Activated B cell treated with CpG ODN at 0.5 μM for 24 hours (primary cell): ENCODE measurements around the gene ARHGEF12. TPM values are rescaled to one million over a fixed set of nuclear protein-coding genes. Genes with fewer than 3 reads are reported as not detected.

Source experiments
- ATAC-seq: fragments of 200-7000 bp; cut with Tn5 transposase; one replicate; pipeline ENCODE4 v1.10.0; 2021; ENCODE audit warnings: low read depth, mild to moderate bottlenecking, moderate library complexity
- CTCF ChIA-PET: fragments of 350-600 bp; sonication (Branson Sonifier 250); formaldehyde crosslinking; loops from one replicate; lab custom pipeline; 2021; ENCODE audit warnings: antibody characterized with exemption; lab: Charles Lee
- POLR2A ChIA-PET: fragments of 350-600 bp; sonication (Branson Sonifier 250); formaldehyde crosslinking; loops from one replicate; lab custom pipeline; 2021; ENCODE audit warnings: antibody characterized with exemption; lab: Charles Lee
- DNase-seq: peaks from one replicate; pipeline ENCODE4 v3.0.0; 2022
- H3K27ac Mint-ChIP-seq: one replicate; pipeline ENCODE4 v1.8.0; 2020; ENCODE audit warnings: mixed read lengths
- H3K27me3 Mint-ChIP-seq: one replicate; pipeline ENCODE4 v1.8.0; 2021; ENCODE audit warnings: mixed read lengths
- H3K36me3 Mint-ChIP-seq: one replicate; pipeline ENCODE4 v1.8.0; 2021; ENCODE audit warnings: low read depth, mixed read lengths
- H3K4me1 Mint-ChIP-seq: one replicate; pipeline ENCODE4 v1.8.0; 2021; ENCODE audit warnings: mixed read lengths
- H3K4me3 Mint-ChIP-seq: one replicate; pipeline ENCODE4 v1.8.0; 2020; ENCODE audit warnings: mild to moderate bottlenecking, mixed read lengths
- H3K9me3 Mint-ChIP-seq: one replicate; pipeline ENCODE4 v1.8.0; 2020; ENCODE audit warnings: mixed read lengths
- intact Hi-C: fragments of 100-400 bp; cut with micrococcal nuclease; formaldehyde crosslinking; loops from one replicate; pipeline ENCODE4 v1.15.1; 2024
- total RNA-seq: library from RNA; stranded (reverse); gene quantifications from 2 replicates; pipeline ENCODE4 v1.2.3, GENCODE V29; 2022
- TF ChIP-seq, protein P1 (sequence below): fragments of 200-600 bp; IDR thresholded peaks from one replicate; pipeline ENCODE4 v1.8.0; 2022; ENCODE audit warnings: antibody characterized with exemption, mild to moderate bottlenecking

Gene ARHGEF12
- total RNA-seq, 1 donor from 2014 or later: 25.8 TPM

DNA sequence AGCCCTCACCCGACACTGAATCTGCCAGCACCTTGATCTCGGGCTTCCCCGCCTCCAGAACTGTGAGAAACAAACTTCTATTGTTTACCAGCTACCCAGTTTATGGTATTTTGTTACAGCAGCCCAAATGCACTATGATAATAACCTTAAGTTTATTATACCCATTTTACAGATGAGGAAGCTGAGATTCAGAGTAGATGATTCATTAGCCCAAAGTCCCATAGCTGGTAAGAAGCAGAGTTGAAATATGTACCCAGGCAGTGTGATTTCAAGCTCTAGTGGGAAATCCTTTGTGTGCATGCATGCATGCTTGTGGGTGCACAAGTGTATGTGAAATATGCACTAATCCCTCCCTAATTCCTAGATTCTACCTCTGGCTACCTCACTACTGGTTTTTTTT lies 183.3 kb downstream of the ARHGEF12 start:
- ATAC-seq: no peak
- DNase-seq: no peak
- TF ChIP-seq, protein P1, sequence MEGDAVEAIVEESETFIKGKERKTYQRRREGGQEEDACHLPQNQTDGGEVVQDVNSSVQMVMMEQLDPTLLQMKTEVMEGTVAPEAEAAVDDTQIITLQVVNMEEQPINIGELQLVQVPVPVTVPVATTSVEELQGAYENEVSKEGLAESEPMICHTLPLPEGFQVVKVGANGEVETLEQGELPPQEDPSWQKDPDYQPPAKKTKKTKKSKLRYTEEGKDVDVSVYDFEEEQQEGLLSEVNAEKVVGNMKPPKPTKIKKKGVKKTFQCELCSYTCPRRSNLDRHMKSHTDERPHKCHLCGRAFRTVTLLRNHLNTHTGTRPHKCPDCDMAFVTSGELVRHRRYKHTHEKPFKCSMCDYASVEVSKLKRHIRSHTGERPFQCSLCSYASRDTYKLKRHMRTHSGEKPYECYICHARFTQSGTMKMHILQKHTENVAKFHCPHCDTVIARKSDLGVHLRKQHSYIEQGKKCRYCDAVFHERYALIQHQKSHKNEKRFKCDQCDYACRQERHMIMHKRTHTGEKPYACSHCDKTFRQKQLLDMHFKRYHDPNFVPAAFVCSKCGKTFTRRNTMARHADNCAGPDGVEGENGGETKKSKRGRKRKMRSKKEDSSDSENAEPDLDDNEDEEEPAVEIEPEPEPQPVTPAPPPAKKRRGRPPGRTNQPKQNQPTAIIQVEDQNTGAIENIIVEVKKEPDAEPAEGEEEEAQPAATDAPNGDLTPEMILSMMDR: no peak
- Mint-ChIP-seq H3K4me1 (peaks cover 5% of the 10 kb centered on the region), H3K27ac (no peak overlapping the region), H3K4me3 (no peak overlapping the region), H3K36me3 (no peaks in the 10 kb centered on the region), H3K9me3 (no peaks in the 10 kb centered on the region), H3K27me3 (peaks cover 30% of the 10 kb centered on the region)
- ChIA-PET POLR2A (no interaction called here), CTCF (no interaction called here)
- intact Hi-C loops: no loop called here

DNA sequence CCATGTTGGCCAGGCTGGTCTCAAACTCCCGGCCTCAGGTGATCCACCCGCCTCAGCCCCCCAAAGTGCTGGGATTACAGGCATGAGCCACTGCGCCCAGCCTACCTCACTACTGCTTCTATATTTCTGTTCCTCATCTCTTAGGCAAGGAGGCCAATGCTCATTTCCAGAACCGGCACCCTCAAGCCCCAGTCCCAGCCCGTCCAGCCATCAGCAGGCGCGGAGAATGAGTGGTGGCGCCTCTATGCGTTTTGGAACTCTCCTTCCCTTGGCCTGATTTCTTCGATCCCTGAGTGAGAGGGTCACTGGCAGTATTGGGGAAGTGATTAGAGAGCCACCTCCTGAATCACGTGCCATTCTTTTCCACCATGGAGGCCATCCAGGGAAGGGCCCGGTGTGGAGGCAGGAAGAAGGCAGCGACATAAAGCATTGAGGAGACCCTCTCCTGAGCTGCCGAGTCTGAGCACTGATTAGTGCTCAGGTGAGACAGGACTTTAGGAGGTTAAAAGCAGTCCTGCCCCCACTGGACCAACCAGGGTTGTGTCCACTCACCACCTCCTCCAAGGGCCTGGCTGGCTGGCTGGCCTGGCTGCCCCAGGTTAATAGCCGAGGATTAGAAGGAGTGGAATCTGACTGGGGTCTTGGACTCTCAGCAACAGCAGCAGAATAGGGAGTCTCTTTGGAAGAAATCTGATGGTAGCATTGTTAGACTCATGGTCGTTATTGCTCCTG lies 184.0 kb downstream of the ARHGEF12 start:
- intact Hi-C loops: no loop called here
- POLR2A ChIA-PET: no interaction called here
- TF ChIP-seq, protein P1: no peak
- ATAC-seq: no peak
- peaks cover 23% of the 10 kb centered on the region for H3K27me3 Mint-ChIP-seq
- H3K4me3 Mint-ChIP-seq: no peak overlapping the region
- H3K9me3 Mint-ChIP-seq: no peaks in the 10 kb centered on the region
- CTCF ChIA-PET: no interaction called here
- H3K36me3 Mint-ChIP-seq: no peaks in the 10 kb centered on the region
- DNase-seq: no peak
- H3K4me1 Mint-ChIP-seq: peaks cover 5% of the 10 kb centered on the region
- H3K27ac Mint-ChIP-seq: no peak overlapping the region

DNA sequence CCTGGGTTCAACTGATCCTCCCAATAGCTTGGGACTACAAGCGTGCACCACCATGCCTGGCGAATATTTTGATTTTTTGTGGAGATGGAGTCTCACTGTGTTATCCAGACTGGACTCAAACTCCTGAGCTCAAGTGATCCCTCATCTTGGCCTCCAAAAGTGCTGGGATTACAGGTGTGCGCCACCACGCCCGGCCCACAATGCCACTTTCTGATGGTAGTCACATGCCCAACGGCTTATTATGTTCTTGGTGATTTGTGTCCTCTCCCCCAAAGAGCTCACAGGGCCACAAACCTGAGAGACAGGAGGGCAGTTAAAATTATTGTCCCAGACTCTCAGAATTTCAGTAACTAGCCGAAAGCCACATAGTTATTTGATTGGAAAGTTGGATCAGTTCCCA lies 185.0 kb downstream of the ARHGEF12 start:
- Mint-ChIP-seq H3K9me3 (no peaks in the 10 kb centered on the region), H3K4me1 (peaks cover 5% of the 10 kb centered on the region), H3K27me3 (peaks cover 18% of the 10 kb centered on the region), H3K36me3 (no peaks in the 10 kb centered on the region), H3K27ac (no peak overlapping the region), H3K4me3 (no peak overlapping the region)
- TF ChIP-seq, protein P1: no peak
- DNase-seq: no peak
- ChIA-PET POLR2A (no interaction called here), CTCF (no interaction called here)
- no peak for ATAC-seq
- intact Hi-C loops: no loop called here

DNA sequence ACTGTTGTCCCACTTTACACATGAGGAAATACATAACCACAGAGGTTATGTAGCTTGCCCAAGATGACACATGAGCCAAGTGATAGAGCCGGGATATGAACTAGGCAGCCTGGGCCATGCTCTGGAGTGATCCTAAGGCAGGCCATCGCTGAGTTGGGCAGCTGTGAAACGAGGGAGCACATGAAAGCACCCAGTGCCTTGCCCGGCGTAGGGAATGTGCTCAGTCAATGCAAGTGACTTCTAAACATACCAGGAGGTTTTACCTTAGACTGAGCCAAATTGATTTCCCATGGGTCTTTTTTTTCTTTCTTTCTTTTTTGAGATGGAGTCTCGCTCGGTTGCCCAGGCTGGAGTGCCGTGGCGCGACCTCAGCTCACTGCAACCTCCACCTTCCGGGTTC lies 185.8 kb downstream of the ARHGEF12 start:
- Mint-ChIP-seq H3K27me3 (peaks cover 12% of the 10 kb centered on the region), H3K4me1 (peaks cover 5% of the 10 kb centered on the region), H3K9me3 (no peaks in the 10 kb centered on the region), H3K27ac (no peak overlapping the region), H3K36me3 (no peaks in the 10 kb centered on the region), H3K4me3 (no peak overlapping the region)
- ChIA-PET CTCF (no interaction called here), POLR2A (no interaction called here)
- no peak for DNase-seq
- intact Hi-C loops: no loop called here
- ATAC-seq: no peak
- TF ChIP-seq, protein P1: no peak

DNA sequence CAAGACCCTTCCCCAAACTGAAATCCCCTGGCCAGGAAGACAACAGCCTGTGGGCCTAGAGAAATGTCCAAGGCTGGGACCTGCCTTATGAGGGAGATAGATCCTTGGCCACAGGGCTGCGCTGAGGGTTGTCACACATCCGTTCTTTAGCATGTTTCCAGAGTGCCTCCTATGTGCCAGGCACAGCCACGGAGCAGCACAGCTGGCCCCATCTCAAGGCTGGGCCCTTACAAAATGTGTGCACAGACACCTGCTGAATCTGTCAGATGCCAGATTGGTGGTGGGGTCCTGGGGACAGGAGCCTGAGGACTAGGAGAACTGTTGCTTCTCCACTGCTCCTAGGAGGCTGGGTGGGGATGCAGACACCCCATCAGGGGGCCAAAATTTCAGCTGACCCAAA lies 186.5 kb downstream of the ARHGEF12 start:
- Mint-ChIP-seq H3K27ac (no peak overlapping the region), H3K4me3 (no peak overlapping the region), H3K36me3 (no peaks in the 10 kb centered on the region), H3K27me3 (peaks cover 6% of the 10 kb centered on the region), H3K9me3 (no peaks in the 10 kb centered on the region), H3K4me1 (peaks cover 5% of the 10 kb centered on the region)
- POLR2A ChIA-PET: no interaction called here
- no peak for ATAC-seq
- intact Hi-C loops: no loop called here
- TF ChIP-seq, protein P1: no peak
- CTCF ChIA-PET: no interaction called here
- DNase-seq: no peak
